Anterior cingulate cortex (tissue), 58 donors: ENCODE results near the gene LRRC18.

Experiments used
- DNase-seq, 58 donors: peaks; one replicate each; lab custom pipeline; 2025; lab: John Stamatoyannopoulos, UW

The LRRC18 gene

DNA sequence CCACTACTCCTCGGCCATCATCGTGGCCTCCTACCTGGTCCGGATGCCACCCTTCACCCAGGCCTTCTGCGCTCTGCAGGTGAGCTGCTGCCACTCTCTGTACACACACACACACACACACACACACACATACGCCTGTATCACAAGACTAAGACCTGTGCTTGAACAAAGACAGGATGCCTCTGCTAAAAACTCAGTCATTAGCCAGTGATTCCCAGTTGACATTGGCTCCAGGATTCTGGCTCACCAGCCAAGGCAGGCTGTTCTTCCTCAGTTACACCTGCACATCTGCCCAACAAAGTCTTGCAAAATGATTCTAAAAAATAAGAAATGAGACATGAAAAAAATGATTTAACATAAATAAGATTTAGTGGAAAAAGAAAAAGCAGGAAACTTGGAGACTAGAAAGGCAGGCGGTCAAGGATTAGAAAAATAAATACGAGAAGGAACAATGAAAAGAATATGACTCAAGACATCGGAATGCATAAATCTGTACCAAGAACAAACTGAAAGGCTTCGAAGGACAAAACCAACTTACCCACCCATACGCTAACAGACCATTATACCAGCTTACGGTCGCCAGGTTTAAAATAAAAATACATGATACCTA lies 7.4 kb upstream of the LRRC18 start:
- no peak for DNase-seq

DNA sequence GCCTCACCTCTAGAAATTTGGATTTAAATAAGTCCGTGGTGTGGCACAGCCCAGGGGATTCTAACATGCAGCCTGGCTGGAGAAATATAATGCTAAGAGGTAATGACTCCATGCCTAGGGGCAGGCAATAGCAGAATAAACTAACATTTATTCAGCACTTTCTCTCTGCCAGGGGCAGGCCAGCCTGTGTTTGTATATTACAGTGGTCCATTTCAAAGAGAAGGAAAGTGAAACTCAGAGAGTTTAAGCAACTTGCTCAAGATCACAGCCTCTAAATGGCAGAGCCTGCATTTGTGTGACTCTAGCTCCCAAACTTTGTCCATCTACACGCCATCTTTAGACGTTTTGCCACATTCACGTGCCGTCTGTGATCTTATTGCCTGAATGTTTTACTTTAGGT lies 6.7 kb upstream of the LRRC18 start:
- no peak for DNase-seq

DNA sequence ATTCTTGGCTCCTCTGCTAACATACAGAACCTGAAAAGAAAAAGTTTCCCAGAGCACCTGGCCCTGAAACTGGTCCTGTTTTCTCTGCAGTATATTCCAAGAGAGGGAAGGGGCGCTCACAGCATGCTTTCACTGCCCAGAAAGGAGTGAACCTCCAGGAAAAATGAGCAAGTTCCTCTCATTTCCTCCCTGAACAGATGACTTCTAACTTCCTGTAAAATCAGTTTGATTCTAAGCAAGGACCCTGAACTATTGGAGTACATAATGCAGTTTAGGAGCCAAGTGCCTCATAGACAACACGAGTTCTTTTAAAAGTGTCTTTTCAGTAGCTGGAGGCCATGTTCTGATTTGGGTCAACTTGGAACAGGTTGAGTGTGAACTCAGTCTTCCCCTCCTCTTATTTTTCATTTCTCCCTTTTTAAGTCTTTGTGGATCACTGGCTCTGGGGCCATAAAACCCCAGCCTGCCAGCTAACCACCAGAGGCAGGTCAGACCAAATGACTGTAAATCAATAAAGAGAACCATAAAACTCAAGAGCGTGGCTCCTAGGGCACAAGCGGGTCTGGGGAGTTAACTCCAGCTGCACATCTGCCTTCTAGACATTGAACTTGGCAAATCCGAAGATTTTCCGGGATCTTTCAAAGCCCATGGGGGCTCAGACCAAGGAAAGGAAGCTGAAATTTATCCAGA lies 5.9 kb upstream of the LRRC18 start:
- DNase-seq, result no peak

GRCh38 chr10:48944171-48944570 lies 4.5 kb upstream of the LRRC18 start:
- no peak for DNase-seq

DNA sequence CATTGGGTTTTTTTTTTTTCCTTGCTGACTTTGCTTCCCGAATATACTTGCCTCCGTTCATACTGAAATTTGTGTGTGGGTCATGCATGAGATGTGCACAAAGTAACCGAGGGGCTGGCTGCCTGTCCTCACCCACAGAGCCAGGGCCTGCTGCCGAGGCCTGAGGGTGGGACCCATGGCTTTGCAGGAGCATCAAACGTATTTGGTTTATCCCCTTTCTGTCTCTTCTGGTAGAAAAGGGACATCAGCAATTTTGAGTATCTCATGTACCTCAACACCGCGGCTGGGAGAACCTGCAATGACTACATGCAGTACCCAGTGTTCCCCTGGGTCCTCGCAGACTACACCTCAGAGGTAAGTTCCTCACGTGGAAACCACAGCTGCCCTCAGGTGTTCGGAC lies 3.5 kb upstream of the LRRC18 start:
- no peak for DNase-seq

GRCh38 chr10:48941427-48942075 lies 1.9 kb upstream of the LRRC18 start:
- no peak for DNase-seq

GRCh38 chr10:48940958-48941357 lies 1.3 kb upstream of the LRRC18 start:
- DNase-seq, result no peak

GRCh38 chr10:48940372-48940771 lies 732 bp upstream of the LRRC18 start:
- no peak for DNase-seq

DNA sequence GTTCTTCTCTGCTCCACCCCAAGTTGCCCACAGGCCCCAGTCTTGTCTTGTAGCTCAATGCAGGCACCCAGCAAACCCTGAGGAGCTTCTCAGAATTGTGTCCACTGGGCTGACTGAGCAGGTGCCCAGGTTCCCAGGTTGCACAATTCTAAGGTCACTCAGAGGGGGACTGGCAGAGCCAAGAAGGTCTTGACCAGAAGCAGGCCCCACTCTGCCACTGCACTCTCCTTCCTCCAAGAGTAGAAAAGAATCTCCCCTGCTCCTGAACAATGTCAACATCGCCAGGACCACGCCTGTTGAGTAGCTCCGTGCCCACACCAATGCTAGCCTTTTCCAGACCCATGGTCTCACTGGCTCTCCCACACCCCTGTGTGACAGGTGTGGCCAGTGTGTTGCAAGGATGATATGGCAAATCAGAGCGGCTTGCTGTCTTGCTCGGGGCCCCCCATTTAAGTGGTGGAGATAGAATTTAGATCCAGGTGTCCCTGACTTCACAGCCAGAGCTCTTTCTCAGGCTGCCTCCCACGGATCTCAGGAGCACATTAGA lies 577 bp downstream of the LRRC18 start:
- no peak for DNase-seq

DNA sequence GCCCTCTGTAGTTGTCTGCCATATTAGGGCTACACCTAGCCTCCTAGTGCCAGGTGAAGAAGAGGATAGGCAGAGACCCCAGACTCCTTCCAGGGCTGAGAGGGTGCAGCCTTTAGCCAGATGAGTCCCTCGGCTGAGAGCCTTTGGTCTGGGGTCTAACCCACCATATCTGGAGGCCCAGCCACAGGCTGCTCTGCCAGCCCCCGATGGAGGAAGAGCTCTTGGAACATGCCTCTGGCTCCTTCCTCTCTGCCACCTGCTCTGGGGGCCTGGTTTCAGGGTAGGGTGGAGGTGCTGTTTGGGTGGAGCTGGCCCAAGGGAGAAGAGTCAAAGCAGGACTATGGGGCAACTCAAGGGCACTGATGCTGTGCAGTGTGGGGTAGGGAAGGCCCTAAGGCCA lies 1.4 kb downstream of the LRRC18 start:
- no peak for DNase-seq

- no peak for DNase-seq
These were observed 1.8 kb downstream of the LRRC18 start for GRCh38 chr10:48937796-48938195.

DNA sequence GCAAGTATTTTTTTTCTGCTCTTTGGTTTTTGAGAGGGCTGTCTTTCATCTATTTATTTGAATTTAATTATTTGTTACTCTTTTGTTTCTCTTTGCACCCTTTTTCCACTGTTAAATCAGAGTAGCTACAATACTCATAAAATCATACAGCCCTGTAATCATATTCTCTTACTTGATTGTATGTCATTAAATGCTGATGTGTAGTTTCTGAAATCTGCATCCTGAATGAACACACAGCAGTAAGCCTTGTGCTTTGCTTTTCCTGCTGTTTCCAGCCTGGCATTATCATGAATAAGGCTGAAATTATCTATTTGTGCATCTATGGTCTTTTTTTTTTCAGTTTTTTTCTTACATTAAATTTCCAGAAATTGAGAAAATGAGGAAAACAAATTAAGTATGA lies 4.1 kb downstream of the LRRC18 start:
- no peak for DNase-seq

DNA sequence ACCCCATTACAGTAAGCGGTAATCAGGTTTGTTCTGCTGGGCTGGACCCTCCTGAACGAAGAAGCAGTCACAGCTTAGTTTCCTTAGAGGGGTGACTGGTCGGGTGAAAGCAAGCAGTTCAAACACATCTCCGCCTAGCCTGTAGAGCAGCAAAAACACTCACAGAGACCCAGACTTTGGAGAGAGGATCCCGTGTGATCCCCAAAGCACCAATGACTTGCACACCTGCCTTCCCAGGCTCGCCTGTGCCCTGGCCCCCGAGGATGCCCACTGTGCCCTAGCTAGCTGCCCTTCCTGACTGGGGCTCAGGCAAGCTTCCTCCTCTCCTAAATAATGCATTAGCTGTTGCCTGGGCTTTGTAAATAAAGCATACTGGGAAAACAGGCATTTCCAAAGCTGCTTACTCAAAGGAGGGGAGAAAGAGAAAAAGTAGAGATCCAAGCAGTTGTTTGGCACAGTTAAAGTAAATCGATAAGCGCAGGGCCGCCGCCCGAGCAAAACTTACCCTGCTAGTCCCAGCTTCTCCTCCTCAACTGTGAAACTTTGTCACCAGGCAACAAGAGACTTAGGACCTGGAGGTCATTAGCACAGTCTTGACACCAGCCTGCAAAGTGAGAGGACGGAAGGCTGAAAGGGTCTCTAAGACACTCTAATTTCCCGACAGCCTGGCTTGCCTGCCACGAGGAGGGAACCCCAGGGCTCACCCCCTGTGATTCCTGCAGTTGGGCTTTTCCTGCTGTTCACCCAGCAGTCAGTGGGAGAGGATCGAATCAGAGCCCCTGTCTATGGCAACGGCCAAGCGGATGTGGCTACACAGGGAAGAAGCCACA lies 4.8 kb downstream of the LRRC18 start:
- no peak for DNase-seq

- DNase-seq, result no peak
These were observed 6.6 kb downstream of the LRRC18 start for GRCh38 chr10:48932831-48933664.

DNA sequence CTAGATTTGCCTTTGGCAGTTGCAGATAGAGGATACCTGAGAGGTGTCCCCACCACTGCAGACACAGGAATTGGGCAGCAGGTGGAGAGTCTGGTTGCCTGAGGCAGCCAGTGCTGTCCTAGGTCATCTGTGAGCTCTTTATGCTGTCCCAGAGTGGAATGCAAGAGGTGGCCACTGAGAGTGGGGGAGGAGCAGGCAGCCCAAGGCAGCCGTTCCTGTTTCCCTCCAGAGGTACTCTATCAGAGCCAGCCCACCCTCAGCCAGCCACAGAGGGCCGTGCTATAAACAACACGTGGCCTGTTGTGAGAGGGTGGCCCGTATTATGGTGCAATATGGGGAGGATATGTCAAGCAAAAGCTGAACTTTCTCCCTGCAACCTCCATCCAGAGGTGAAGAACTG lies 8.5 kb downstream of the LRRC18 start:
- DNase-seq, result no peak

- DNase-seq, result no peak
These were observed 10.1 kb downstream of the LRRC18 start for GRCh38 chr10:48929413-48929990.

- no peak for DNase-seq
These were observed 12.7 kb downstream of the LRRC18 start for GRCh38 chr10:48926764-48927540.

- no peak for DNase-seq
These were observed 13.4 kb downstream of the LRRC18 start for GRCh38 chr10:48926255-48926654.

DNA sequence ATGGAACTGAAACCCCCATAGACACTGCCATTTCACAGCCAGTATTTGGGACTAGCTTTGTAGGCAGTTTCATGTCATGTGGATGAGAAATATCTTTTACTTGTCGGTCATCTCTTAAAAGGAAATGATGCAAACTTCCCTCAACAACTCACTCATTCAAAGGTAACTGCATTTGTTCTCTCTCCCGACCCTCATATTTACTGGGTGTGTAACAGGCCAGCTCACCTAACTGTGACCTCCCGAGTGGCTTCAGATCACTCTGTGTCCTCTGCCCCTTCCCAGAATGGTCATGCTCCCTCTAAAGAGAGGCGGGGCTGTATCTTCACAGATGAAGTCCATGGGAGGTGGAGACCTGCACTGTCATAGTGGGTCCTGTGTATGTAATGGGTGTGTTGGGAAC lies 14.7 kb downstream of the LRRC18 start:
- no peak for DNase-seq
